Pulmonary artery endothelial cell (primary cell): ENCODE results near the gene GPR157. TPM values are rescaled to one million over a fixed set of nuclear protein-coding genes. Genes with fewer than 3 reads are reported as not detected.
"Not testable (repeated sequence)": the region's sequence is repeated elsewhere in the genome, so short reads cannot be mapped to it uniquely, and the experiment has no call there.

Experiments used
- DNase-seq: peaks from one replicate; pipeline ENCODE4 v3.0.0-alpha.2; 2011; ENCODE audit warnings: low read depth, low spot score
- total RNA-seq: library from RNA; depleted of rRNA; stranded (reverse); fragments of >200 nt; gene quantifications from 2 replicates; pipeline ENCODE4 v1.2.3, GENCODE V29; 2014

Gene GPR157
- total RNA-seq: 3.0 and 3.8 TPM in 2 replicates

- no peak for DNase-seq
These were observed at the start of gene GPR157 for GRCh38 chr1:9128520-9129265. TSS of gene GPR157 (minus strand) at chr1:9129102. CDS start at chr1:9129027, 75 bp downstream.

GRCh38 chr1:9174762-9175161, 45.9 kb upstream of the GPR157 start:
- no peak for DNase-seq

- no peak for DNase-seq
These were observed 45.3 kb upstream of the GPR157 start for GRCh38 chr1:9174243-9174642.

GRCh38 chr1:9169601-9170137, 40.8 kb upstream of the GPR157 start:
- DNase-seq: no peak

- no peak for DNase-seq
These were observed 38.7 kb upstream of the GPR157 start for GRCh38 chr1:9167638-9168037.

- peak; percentile 29 for DNase-seq
These were observed 37.7 kb upstream of the GPR157 start for GRCh38 chr1:9166289-9167235.

- DNase-seq: no peak
These were observed 36.5 kb upstream of the GPR157 start for GRCh38 chr1:9165396-9165795.

GRCh38 chr1:9164919-9165318, 36.0 kb upstream of the GPR157 start:
- DNase-seq: no peak

GRCh38 chr1:9164532-9164900, 35.6 kb upstream of the GPR157 start:
- no peak for DNase-seq

- no peak for DNase-seq
These were observed 33.1 kb upstream of the GPR157 start for GRCh38 chr1:9161963-9162362.

- DNase-seq: no peak
These were observed 32.4 kb upstream of the GPR157 start for GRCh38 chr1:9161342-9161741.

GRCh38 chr1:9160079-9160717, 31.3 kb upstream of the GPR157 start:
- DNase-seq: no peak

- no peak for DNase-seq
These were observed 27.0 kb upstream of the GPR157 start for GRCh38 chr1:9155879-9156278.

- DNase-seq: not testable (repeated sequence)
These were observed 26.5 kb upstream of the GPR157 start for GRCh38 chr1:9155405-9155804.

GRCh38 chr1:9153152-9153551, 24.2 kb upstream of the GPR157 start:
- DNase-seq: no peak

GRCh38 chr1:9152535-9152934, 23.6 kb upstream of the GPR157 start:
- no peak for DNase-seq

- no peak for DNase-seq
These were observed 22.5 kb upstream of the GPR157 start for GRCh38 chr1:9151328-9151860.

- no peak for DNase-seq
These were observed 21.9 kb upstream of the GPR157 start for GRCh38 chr1:9150582-9151327.

GRCh38 chr1:9149837-9150581, 21.1 kb upstream of the GPR157 start:
- no peak for DNase-seq

- DNase-seq: no peak
These were observed 20.2 kb upstream of the GPR157 start for GRCh38 chr1:9149151-9149550.
